Sigmoid colon (tissue), 4 donors: ENCODE results near the gene CAMTA1.

Source experiments
- CTCF ChIP-seq, 4 experiments: fragments of 450-650 bp in 3 of 4; fragments of 200-600 bp in 1 of 4; IDR thresholded peaks; one replicate each; pipeline ENCODE4 v1.5.1; 2016 to 2019; ENCODE audit warnings: antibody characterized with exemption in 4 of 4, mild to moderate bottlenecking in 3 of 4, moderate library complexity in 2 of 4
- POLR2AphosphoS5 ChIP-seq, 4 donors: sonication (generic); formaldehyde crosslinking; IDR thresholded peaks; one replicate each; pipeline ENCODE4 v1.6.1; 2017; ENCODE audit warnings: antibody characterized with exemption in 4 of 4

- TF ChIP-seq POLR2AphosphoS5 (IDR thresholded peaks at IDR 0.05) (no peak), CTCF (IDR thresholded peaks at IDR 0.05) (no peak)
Measured at GRCh38 chr1:6757719-6758435, 27.4 kb upstream of the CAMTA1 start.
